HepG2 (cell line): ENCODE measurements around the gene WWTR1. TPM values are rescaled to one million over a fixed set of nuclear protein-coding genes. Genes with fewer than 3 reads are reported as not detected.

ENCODE experiments used
- DNMT1 ChIP-seq: sonication (generic); formaldehyde crosslinking; IDR thresholded peaks from 2 replicates; pipeline ENCODE4 v1.5.1; 2020; ENCODE audit warnings: mild to moderate bottlenecking, missing genetic modification reagents
- FOXA1 ChIP-seq, 2 experiments: fragments of 450-650 bp in 1 of 2; sonication (generic) in 1 of 2; formaldehyde crosslinking in 1 of 2; IDR thresholded peaks; 2 replicates each; pipeline versions ENCODE4 v1.4.0 to v1.6.1; 2016 to 2020; ENCODE audit warnings: missing genetic modification reagents in 1 of 2
- FOXA3 ChIP-seq: IDR thresholded peaks from 2 replicates; pipeline ENCODE4 v1.6.1; 2016; ENCODE audit warnings: missing genetic modification reagents, missing compliant biosample characterization
- GATAD2A ChIP-seq: IDR thresholded peaks from 2 replicates; pipeline ENCODE4 v1.6.1; 2016
- HNF4G ChIP-seq, 2 experiments: sonication (generic) in 1 of 2; formaldehyde crosslinking in 1 of 2; IDR thresholded peaks; 2 replicates each; pipeline versions ENCODE4 v1.4.0 to v1.6.1; 2011 to 2020; ENCODE audit warnings: borderline replicate concordance in 2 of 2, low read depth in 2 of 2, mild to moderate bottlenecking in 2 of 2, low read length in 1 of 2, missing genetic modification reagents in 1 of 2, moderate library complexity in 1 of 2
- HNRNPL ChIP-seq: fragments of 200-400 bp; formaldehyde crosslinking; IDR thresholded peaks from 2 replicates; pipeline ENCODE4 v1.6.1; 2017; ENCODE audit warnings: mild to moderate bottlenecking, low read depth, low read length
- KAT8 ChIP-seq: IDR thresholded peaks from 2 replicates; pipeline ENCODE4 v1.6.1; 2016; ENCODE audit warnings: missing genetic modification reagents, missing compliant biosample characterization
- MIER3 ChIP-seq: IDR thresholded peaks from 2 replicates; pipeline ENCODE4 v1.6.1; 2016; ENCODE audit warnings: missing compliant biosample characterization, borderline replicate concordance
- NR2F1 ChIP-seq, 2 experiments: fragments of 450-650 bp in 1 of 2; formaldehyde crosslinking in 1 of 2; IDR thresholded peaks; 2 replicates each; pipeline versions ENCODE4 v1.5.0 to v1.6.1; 2016 to 2020; ENCODE audit warnings: mild to moderate bottlenecking in 1 of 2, missing compliant biosample characterization in 1 of 2, missing genetic modification reagents in 1 of 2, moderate library complexity in 1 of 2
- POLR2AphosphoS5 ChIP-seq: IDR thresholded peaks from 2 replicates; pipeline ENCODE4 v1.6.1; 2012; ENCODE audit warnings: low read depth, low read length
- POLR2G ChIP-seq: fragments of 200-400 bp; formaldehyde crosslinking; IDR thresholded peaks from 2 replicates; pipeline ENCODE4 v1.6.1; 2018; ENCODE audit warnings: mild to moderate bottlenecking, low read depth, low read length, moderate library complexity
- SRSF1 ChIP-seq: fragments of 200-400 bp; formaldehyde crosslinking; optimal IDR thresholded peaks from 2 replicates; pipeline ENCODE3; 2017; ENCODE audit warnings: mild to moderate bottlenecking, low read depth, low read length, moderate library complexity
- ZFP1 ChIP-seq: IDR thresholded peaks from 2 replicates; pipeline ENCODE4 v1.6.1; 2016
- ZNF20 ChIP-seq: sonication (generic); formaldehyde crosslinking; IDR thresholded peaks from 2 replicates; pipeline ENCODE4 v1.4.0; 2020; ENCODE audit warnings: mild to moderate bottlenecking, moderate library complexity, missing genetic modification reagents
- ZNF605 ChIP-seq: sonication (generic); formaldehyde crosslinking; IDR thresholded peaks from 2 replicates; pipeline ENCODE4 v1.8.0; 2022; ENCODE audit warnings: mild to moderate bottlenecking, missing genetic modification reagents
- ZNF678 ChIP-seq: sonication (generic); formaldehyde crosslinking; IDR thresholded peaks from 2 replicates; pipeline ENCODE4 v1.4.0; 2020; ENCODE audit warnings: mild to moderate bottlenecking, missing genetic modification reagents
- ZNF891 ChIP-seq: sonication (generic); formaldehyde crosslinking; IDR thresholded peaks from 2 replicates; pipeline ENCODE4 v1.5.0; 2020; ENCODE audit warnings: mild to moderate bottlenecking, missing genetic modification reagents
- polyA plus RNA-seq, 8 experiments: library from polyadenylated mRNA; depleted of rRNA in 3 of 8; stranded (reverse) in 7 of 8; unstranded in 1 of 8; fragments of >200 nt; fragmentation: Illumina TruSeq in 4 of 8; extraction: Trizol in 4 of 8; gene quantifications; 2 replicates each; pipeline versions ENCODE4 v1.2.1 to v1.2.3, GENCODE V29; 2011 to 2016; ENCODE audit warnings: low read depth in 4 of 8, missing spikeins in 1 of 8, mixed read lengths in 1 of 8; ENCODE audit not compliant: insufficient read depth in 1 of 8
- total RNA-seq, 5 experiments: library from RNA; depleted of rRNA; stranded (reverse); fragments of >200 nt; fragmentation: Illumina TruSeq; extraction: Trizol; gene quantifications; 2 replicates each; pipeline ENCODE4 v1.2.3, GENCODE V29; 2016; ENCODE audit warnings: low read depth in 1 of 5
- TF ChIP-seq, protein P1 (sequence below): sonication (generic); formaldehyde crosslinking; conservative IDR thresholded peaks from 2 replicates; pipeline ENCODE4 v1.4.0; 2020; ENCODE audit warnings: missing genetic modification reagents
- TF ChIP-seq, protein P2 (sequence below): sonication (generic); formaldehyde crosslinking; IDR thresholded peaks from 2 replicates; pipeline ENCODE4 v1.5.0; 2020; ENCODE audit warnings: mild to moderate bottlenecking, missing genetic modification reagents, borderline replicate concordance
- TF ChIP-seq, protein P3 (sequence below): sonication (generic); formaldehyde crosslinking; IDR thresholded peaks from 2 replicates; pipeline ENCODE4 v1.4.0; 2020; ENCODE audit warnings: mild to moderate bottlenecking, low read depth, missing genetic modification reagents
- TF ChIP-seq, protein P4 (sequence below): sonication (generic); formaldehyde crosslinking; IDR thresholded peaks from 2 replicates; pipeline ENCODE4 v1.4.0; 2020; ENCODE audit warnings: mild to moderate bottlenecking, missing genetic modification reagents

WWTR1 gene
- total and polyA plus RNA-seq, 2 of the 13 experiments (the other 11 are each of a cell fraction or from before 2014, with no cell fraction given), result 19.7 to 139 TPM

DNA sequence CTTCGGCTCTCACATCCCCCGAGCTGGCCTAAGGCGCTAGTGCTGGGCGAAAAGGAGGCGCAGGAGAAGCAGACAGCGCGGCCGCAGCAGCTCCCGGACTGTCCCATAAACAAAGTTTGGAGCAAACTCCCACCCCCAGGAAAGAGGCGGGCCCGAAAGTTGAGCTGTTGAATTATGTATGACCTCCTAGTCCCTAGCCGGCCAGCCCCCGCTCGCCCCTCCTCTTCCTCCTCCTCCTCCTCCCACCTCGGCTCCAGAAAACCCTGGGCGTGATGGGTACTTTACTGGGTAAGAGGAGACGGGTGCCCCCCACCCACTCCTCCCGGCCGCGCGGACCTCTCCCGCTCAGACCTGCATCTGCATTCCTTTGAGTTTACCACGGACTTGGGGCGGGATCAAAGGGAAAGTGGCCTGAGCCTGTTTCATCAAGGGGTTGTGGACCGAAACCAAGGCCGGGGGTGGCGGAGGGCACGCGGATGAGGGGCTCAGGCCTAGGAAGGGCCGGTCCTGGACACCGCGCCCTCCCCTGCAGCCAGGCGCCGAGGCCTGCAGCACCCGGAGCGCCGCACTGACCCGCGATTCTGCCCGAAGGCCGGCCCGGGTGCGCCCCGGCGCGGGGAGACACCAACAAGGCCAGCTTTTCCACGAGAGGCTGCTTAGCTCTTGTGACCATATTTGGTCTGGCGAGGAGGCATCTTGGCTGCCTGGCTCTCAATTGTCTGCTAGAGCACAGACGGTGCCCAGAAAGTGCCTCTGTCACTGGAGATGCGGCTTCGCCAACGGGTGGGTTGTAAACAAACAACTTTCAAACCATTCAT is at the start of gene WWTR1 (continued):
- TF ChIP-seq MIER3 (CRISPR knock-in tag), result 0 out of 2 replicates have a peak, but pooled peaks have one; percentile 14
- TF ChIP-seq, protein P1, sequence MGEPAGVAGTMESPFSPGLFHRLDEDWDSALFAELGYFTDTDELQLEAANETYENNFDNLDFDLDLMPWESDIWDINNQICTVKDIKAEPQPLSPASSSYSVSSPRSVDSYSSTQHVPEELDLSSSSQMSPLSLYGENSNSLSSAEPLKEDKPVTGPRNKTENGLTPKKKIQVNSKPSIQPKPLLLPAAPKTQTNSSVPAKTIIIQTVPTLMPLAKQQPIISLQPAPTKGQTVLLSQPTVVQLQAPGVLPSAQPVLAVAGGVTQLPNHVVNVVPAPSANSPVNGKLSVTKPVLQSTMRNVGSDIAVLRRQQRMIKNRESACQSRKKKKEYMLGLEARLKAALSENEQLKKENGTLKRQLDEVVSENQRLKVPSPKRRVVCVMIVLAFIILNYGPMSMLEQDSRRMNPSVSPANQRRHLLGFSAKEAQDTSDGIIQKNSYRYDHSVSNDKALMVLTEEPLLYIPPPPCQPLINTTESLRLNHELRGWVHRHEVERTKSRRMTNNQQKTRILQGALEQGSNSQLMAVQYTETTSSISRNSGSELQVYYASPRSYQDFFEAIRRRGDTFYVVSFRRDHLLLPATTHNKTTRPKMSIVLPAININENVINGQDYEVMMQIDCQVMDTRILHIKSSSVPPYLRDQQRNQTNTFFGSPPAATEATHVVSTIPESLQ (CRISPR knock-in tag), result 0 out of 2 replicates have a peak, but pooled peaks have one; percentile 56
- peak; percentile 78 for TF ChIP-seq SRSF1
- TF ChIP-seq, protein P2, sequence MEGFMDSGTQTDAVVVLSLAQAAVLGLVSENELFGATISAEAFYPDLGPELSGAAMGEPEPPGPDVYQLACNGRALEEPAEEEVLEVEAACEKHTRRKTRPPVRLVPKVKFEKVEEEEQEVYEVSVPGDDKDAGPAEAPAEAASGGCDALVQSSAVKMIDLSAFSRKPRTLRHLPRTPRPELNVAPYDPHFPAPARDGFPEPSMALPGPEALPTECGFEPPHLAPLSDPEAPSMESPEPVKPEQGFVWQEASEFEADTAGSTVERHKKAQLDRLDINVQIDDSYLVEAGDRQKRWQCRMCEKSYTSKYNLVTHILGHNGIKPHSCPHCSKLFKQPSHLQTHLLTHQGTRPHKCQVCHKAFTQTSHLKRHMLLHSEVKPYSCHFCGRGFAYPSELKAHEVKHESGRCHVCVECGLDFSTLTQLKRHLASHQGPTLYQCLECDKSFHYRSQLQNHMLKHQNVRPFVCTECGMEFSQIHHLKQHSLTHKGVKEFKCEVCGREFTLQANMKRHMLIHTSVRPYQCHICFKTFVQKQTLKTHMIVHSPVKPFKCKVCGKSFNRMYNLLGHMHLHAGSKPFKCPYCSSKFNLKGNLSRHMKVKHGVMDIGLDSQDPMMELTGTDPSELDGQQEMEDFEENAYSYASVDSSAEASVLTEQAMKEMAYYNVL (CRISPR knock-in tag), result peak; percentile 68; the same call in 1 of the 2 replicates
- TF ChIP-seq HNRNPL, result peak; percentile 98
- peak; percentile 8; the same call in 1 of the 2 replicates for TF ChIP-seq HNF4G (IDR thresholded peaks at IDR 0.05; ENCODE audit: borderline replicate concordance, low read depth, low read length)
- no peak for TF ChIP-seq HNF4G (CRISPR knock-in tag; IDR thresholded peaks at IDR 0.05; ENCODE audit: borderline replicate concordance, low read depth)
- no peak for TF ChIP-seq NR2F1 (CRISPR knock-in tag; IDR thresholded peaks at IDR 0.05)
- 0 out of 2 replicates have a peak, but pooled peaks have one; percentile 28 for TF ChIP-seq FOXA3
- TF ChIP-seq POLR2AphosphoS5, result peak; percentile 82
- TF ChIP-seq ZNF891, result peak; percentile 2
- no peak for TF ChIP-seq ZFP1 (CRISPR knock-in tag)
- 0 out of 2 replicates have a peak, but pooled peaks have one; percentile 33 for TF ChIP-seq DNMT1
- TF ChIP-seq, protein P3, sequence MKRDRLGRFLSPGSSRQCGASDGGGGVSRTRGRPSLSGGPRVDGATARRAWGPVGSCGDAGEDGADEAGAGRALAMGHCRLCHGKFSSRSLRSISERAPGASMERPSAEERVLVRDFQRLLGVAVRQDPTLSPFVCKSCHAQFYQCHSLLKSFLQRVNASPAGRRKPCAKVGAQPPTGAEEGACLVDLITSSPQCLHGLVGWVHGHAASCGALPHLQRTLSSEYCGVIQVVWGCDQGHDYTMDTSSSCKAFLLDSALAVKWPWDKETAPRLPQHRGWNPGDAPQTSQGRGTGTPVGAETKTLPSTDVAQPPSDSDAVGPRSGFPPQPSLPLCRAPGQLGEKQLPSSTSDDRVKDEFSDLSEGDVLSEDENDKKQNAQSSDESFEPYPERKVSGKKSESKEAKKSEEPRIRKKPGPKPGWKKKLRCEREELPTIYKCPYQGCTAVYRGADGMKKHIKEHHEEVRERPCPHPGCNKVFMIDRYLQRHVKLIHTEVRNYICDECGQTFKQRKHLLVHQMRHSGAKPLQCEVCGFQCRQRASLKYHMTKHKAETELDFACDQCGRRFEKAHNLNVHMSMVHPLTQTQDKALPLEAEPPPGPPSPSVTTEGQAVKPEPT (CRISPR knock-in tag), result no peak
- peak; percentile 64 for TF ChIP-seq KAT8 (CRISPR knock-in tag)
- TF ChIP-seq ZNF678 (CRISPR knock-in tag), result 0 out of 2 replicates have a peak, but pooled peaks have one; percentile 18
- peak; percentile 64 for TF ChIP-seq GATAD2A (CRISPR knock-in tag)
- TF ChIP-seq FOXA1 (IDR thresholded peaks at IDR 0.05), result no peak
- TF ChIP-seq FOXA1 (CRISPR knock-in tag; IDR thresholded peaks at IDR 0.05), result peak; percentile 29; the same call in 1 of the 2 replicates
- TF ChIP-seq, protein P4, sequence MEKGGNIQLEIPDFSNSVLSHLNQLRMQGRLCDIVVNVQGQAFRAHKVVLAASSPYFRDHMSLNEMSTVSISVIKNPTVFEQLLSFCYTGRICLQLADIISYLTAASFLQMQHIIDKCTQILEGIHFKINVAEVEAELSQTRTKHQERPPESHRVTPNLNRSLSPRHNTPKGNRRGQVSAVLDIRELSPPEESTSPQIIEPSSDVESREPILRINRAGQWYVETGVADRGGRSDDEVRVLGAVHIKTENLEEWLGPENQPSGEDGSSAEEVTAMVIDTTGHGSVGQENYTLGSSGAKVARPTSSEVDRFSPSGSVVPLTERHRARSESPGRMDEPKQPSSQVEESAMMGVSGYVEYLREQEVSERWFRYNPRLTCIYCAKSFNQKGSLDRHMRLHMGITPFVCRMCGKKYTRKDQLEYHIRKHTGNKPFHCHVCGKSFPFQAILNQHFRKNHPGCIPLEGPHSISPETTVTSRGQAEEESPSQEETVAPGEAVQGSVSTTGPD (CRISPR knock-in tag), result no peak
- TF ChIP-seq POLR2G, result peak; percentile 84
- 0 out of 2 replicates have a peak, but pooled peaks have one; percentile 62 for TF ChIP-seq ZNF605 (CRISPR knock-in tag)
- TF ChIP-seq ZNF20 (CRISPR knock-in tag), result peak; percentile 60; the same call in 1 of the 2 replicates
